Neural cell (in vitro differentiated cells): Measurements from ENCODE around the gene GAS5. TPM values are rescaled to one million over a fixed set of nuclear protein-coding genes. Genes with fewer than 3 reads are reported as not detected.

Experiments
- H2AFZ ChIP-seq: fragments of 200-600, 300-800 bp; sonication (generic), shearing (Covaris generic); 2 replicates; pipeline ENCODE4 v1.6.0; 2014; ENCODE audit warnings: low read depth, mild to moderate bottlenecking, antibody characterized with exemption, low read length, moderate library complexity
- H3F3A ChIP-seq: fragments of 200-600 bp; shearing (Covaris generic); 2 replicates; pipeline ENCODE4 v1.6.1; 2016; ENCODE audit warnings: mild to moderate bottlenecking, moderate library complexity, mixed read lengths, antibody characterized with exemption, low read length; ENCODE audit not compliant: insufficient read depth, poor library complexity, severe bottlenecking
- H3K27ac ChIP-seq: fragments of 200-600, 300-800 bp; sonication (generic), shearing (Covaris generic); 2 replicates; pipeline ENCODE4 v1.5.1; 2014; ENCODE audit warnings: mild to moderate bottlenecking, low read length, moderate library complexity
- H3K27me3 ChIP-seq: fragments of 300-800, 200-600 bp; sonication (generic), shearing (Covaris generic); 2 replicates; pipeline ENCODE4 v1.6.0; 2014; ENCODE audit warnings: mild to moderate bottlenecking, low read depth, low read length, moderate library complexity; ENCODE audit not compliant: insufficient read depth
- H3K36me3 ChIP-seq: fragments of 300-800, 200-600 bp; sonication (generic), shearing (Covaris generic); 2 replicates; pipeline ENCODE4 v1.5.1; 2014; ENCODE audit warnings: mild to moderate bottlenecking, antibody characterized with exemption, low read length, moderate library complexity; ENCODE audit not compliant: insufficient read depth
- H3K4me2 ChIP-seq: fragments of 300-800, 200-600 bp; sonication (generic), shearing (Covaris generic); 2 replicates; pipeline ENCODE4 v1.6.0; 2014; ENCODE audit warnings: mild to moderate bottlenecking, low read length
- H3K4me3 ChIP-seq: fragments of 300-800, 200-600 bp; sonication (generic), shearing (Covaris generic); 2 replicates; pipeline ENCODE4 v1.5.1; 2014; ENCODE audit warnings: mild to moderate bottlenecking, low read length, moderate library complexity
- H3K79me2 ChIP-seq: fragments of 200-600 bp; shearing (Covaris generic); replicated peaks from 2 replicates; pipeline ENCODE4 v1.6.0; 2014; ENCODE audit warnings: mild to moderate bottlenecking, low read length, moderate library complexity; ENCODE audit not compliant: insufficient read depth
- H3K9ac ChIP-seq: fragments of 300-800, 200-600 bp; sonication (generic), shearing (Covaris generic); 2 replicates; pipeline ENCODE4 v1.6.1; 2016; ENCODE audit warnings: mild to moderate bottlenecking, low read length, mixed read lengths
- H3K9me2 ChIP-seq: fragments of 200-600 bp; shearing (Covaris generic); 2 replicates; pipeline ENCODE4 v1.6.1; 2016; ENCODE audit warnings: mild to moderate bottlenecking, low read length, mixed read lengths; ENCODE audit not compliant: insufficient read depth
- H3K9me3 ChIP-seq: fragments of 200-600, 300-800 bp; sonication (generic), shearing (Covaris generic); 2 replicates; pipeline ENCODE4 v1.6.1; 2016; ENCODE audit warnings: mild to moderate bottlenecking, mixed run types, low read length, moderate library complexity, mixed read lengths
- H4K20me1 ChIP-seq: fragments of 200-600 bp; shearing (Covaris generic); 2 replicates; pipeline ENCODE4 v1.6.1; 2016; ENCODE audit warnings: mild to moderate bottlenecking, mixed run types; ENCODE audit not compliant: insufficient read depth
- EP300 ChIP-seq: fragments of 450-650 bp; conservative IDR thresholded peaks from 2 replicates; pipeline ENCODE4 v1.6.1; 2014; ENCODE audit warnings: antibody characterized with exemption, mild to moderate bottlenecking, moderate library complexity; ENCODE audit not compliant: poor library complexity, severe bottlenecking
- EZH2 ChIP-seq: fragments of 200-600, 300-800 bp; shearing (Covaris generic), sonication (generic); IDR thresholded peaks from 2 replicates; pipeline ENCODE4 v1.6.1; 2014; ENCODE audit warnings: antibody characterized with exemption, low read length, borderline replicate concordance, mild to moderate bottlenecking; ENCODE audit not compliant: insufficient read depth, poor library complexity, severe bottlenecking
- MXI1 ChIP-seq: fragments of 450-650 bp; conservative IDR thresholded peaks from 2 replicates; pipeline ENCODE4 v1.6.1; 2014; ENCODE audit warnings: antibody characterized with exemption, mild to moderate bottlenecking; ENCODE audit not compliant: poor library complexity, severe bottlenecking
- POLR2AphosphoS5 ChIP-seq: IDR thresholded peaks from 2 replicates; pipeline ENCODE4 v1.6.1; 2012
- RAD21 ChIP-seq: fragments of 450-650 bp; conservative IDR thresholded peaks from 2 replicates; pipeline ENCODE4 v1.6.1; 2014; ENCODE audit warnings: antibody characterized with exemption, mild to moderate bottlenecking, moderate library complexity
- REST ChIP-seq: IDR thresholded peaks from 2 replicates; pipeline ENCODE4 v1.6.1; 2012; ENCODE audit warnings: borderline replicate concordance
- SMC3 ChIP-seq: fragments of 450-650 bp; conservative IDR thresholded peaks from 2 replicates; pipeline ENCODE4 v1.6.1; 2014; ENCODE audit warnings: antibody characterized with exemption, mild to moderate bottlenecking, moderate library complexity; ENCODE audit not compliant: poor library complexity
- TAF1 ChIP-seq: IDR thresholded peaks from 2 replicates; pipeline ENCODE4 v1.6.1; 2012; ENCODE audit warnings: low read depth
- polyA plus RNA-seq: library from polyadenylated mRNA; depleted of rRNA; stranded (reverse); fragments of >200 nt; gene quantifications from 2 replicates; pipeline ENCODE4 v1.2.3, GENCODE V29; 2014
- TF ChIP-seq, protein P1 (sequence below): fragments of 450-650 bp; IDR thresholded peaks from 2 replicates; pipeline ENCODE4 v1.5.1; 2014; ENCODE audit warnings: antibody characterized with exemption, mild to moderate bottlenecking, moderate library complexity; ENCODE audit not compliant: poor library complexity, severe bottlenecking

Gene GAS5
- polyA plus RNA-seq, 1 donor from 2014 or later: 1,182 TPM

DNA sequence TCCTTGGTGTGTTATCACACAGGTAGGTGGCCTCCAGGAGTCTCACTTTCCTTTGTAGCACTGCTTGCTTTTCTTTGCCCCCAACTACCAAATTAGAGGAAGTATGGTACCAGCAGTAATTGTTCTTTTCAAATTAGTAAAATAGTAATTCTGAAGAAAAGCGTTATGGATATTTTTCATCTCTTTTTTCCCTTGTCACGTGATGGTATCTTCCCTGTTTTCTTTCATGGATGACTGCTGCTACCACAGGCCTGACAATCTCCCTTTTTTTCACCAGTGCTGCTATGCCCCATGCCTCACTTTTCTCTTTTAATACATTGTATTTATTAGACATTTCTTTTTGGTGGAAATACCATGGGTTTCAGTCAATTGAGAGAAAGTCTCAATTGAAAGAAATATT is 3.7 kb upstream of the GAS5 start:
- Histone ChIP-seq H3K27me3 (no peaks in the 10 kb centered on the region), H3K79me2 (peaks cover 14% of the 10 kb centered on the region), H3K4me3 (peak overlapping the region; percentile 38), H4K20me1 (no peaks in the 10 kb centered on the region), H3K9me3 (no peaks in the 10 kb centered on the region), H2AFZ (no peak overlapping the region), H3K4me2 (no peak overlapping the region), H3F3A (no peaks in the 10 kb centered on the region), H3K9me2 (no peaks in the 10 kb centered on the region), H3K9ac (no peak overlapping the region), H3K27ac (no peak overlapping the region), H3K36me3 (peaks cover 6% of the 10 kb centered on the region)
- no peak for TF ChIP-seq SMC3

GRCh38 chr1:173871091-173871490 is 3.3 kb upstream of the GAS5 start:
- H2AFZ ChIP-seq: no peak overlapping the region
- H3K4me3 ChIP-seq: peak overlapping the region; percentile 38
- H3K9me3 ChIP-seq: no peaks in the 10 kb centered on the region
- H4K20me1 ChIP-seq: no peaks in the 10 kb centered on the region
- H3K27ac ChIP-seq: no peak overlapping the region
- H3F3A ChIP-seq: no peaks in the 10 kb centered on the region
- TF ChIP-seq REST (no peak), SMC3 (no peak), EP300 (no peak), RAD21 (no peak), EZH2 (no peak), POLR2AphosphoS5 (no peak), MXI1 (no peak), TAF1 (no peak)
- TF ChIP-seq, protein P1, sequence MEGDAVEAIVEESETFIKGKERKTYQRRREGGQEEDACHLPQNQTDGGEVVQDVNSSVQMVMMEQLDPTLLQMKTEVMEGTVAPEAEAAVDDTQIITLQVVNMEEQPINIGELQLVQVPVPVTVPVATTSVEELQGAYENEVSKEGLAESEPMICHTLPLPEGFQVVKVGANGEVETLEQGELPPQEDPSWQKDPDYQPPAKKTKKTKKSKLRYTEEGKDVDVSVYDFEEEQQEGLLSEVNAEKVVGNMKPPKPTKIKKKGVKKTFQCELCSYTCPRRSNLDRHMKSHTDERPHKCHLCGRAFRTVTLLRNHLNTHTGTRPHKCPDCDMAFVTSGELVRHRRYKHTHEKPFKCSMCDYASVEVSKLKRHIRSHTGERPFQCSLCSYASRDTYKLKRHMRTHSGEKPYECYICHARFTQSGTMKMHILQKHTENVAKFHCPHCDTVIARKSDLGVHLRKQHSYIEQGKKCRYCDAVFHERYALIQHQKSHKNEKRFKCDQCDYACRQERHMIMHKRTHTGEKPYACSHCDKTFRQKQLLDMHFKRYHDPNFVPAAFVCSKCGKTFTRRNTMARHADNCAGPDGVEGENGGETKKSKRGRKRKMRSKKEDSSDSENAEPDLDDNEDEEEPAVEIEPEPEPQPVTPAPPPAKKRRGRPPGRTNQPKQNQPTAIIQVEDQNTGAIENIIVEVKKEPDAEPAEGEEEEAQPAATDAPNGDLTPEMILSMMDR: no peak
- peaks cover 6% of the 10 kb centered on the region for H3K36me3 ChIP-seq
- H3K9ac ChIP-seq: no peak overlapping the region
- H3K79me2 ChIP-seq: peaks cover 18% of the 10 kb centered on the region
- no peaks in the 10 kb centered on the region for H3K9me2 ChIP-seq
- no peaks in the 10 kb centered on the region for H3K27me3 ChIP-seq
- no peak overlapping the region for H3K4me2 ChIP-seq
